Measurements from ENCODE around the gene ESRRB.
A peak's percentile ranks its signal among the peaks of the same experiment; 100 is the strongest.

Gene ESRRB

DNA sequence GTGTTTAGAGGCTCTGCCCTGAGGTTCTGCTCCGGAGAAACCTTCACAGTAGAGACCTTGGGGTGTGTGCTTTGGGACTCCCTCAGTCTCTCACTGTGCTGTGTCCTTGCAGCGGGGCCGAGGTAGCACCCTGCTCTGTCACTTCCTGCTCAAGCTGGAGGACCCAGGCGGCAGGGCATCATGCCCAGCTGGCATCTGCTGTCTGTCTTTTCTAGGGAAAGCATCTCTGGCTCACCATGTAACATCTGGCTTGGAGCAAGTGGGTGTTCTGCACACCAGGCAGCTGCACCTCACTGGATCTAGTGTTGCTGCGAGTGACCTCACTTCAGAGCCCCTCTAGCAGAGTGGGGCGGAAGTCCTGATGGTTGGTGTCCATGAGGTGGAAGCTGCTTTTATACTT, 124.5 kb downstream of the ESRRB start:
- Histone ChIP-seq H3K4me2 (ENCODE audit: low read length) (no peak overlapping the region), H3K79me2 (ENCODE audit: control insufficient read depth, insufficient read depth, low read length) (no peaks in the 10 kb centered on the region), H3K56ac (ENCODE audit: low read length) (no peak overlapping the region), H3K4ac (ENCODE audit: low read depth, low read length) (no peak overlapping the region), H3K23ac (ENCODE audit: low read length) (no peak overlapping the region), H3K27me3 (ENCODE audit: insufficient read depth, low read length, poor library complexity) (no peaks in the 10 kb centered on the region), H4K8ac (ENCODE audit: low read depth, low read length) (no peak overlapping the region), H2BK5ac (ENCODE audit: low read length) (no peak overlapping the region), H3K79me1 (ENCODE audit: low read length) (no peaks in the 10 kb centered on the region), H3K9ac (ENCODE audit: low read length) (no peak overlapping the region), H3K4me1 (ENCODE audit: control insufficient read depth, low read depth, low read length) (no peaks in the 10 kb centered on the region), H3K4me3 (ENCODE audit: low read length) (no peak overlapping the region), H2BK15ac (replicated peaks; ENCODE audit: low read depth) (no peak overlapping the region), H2BK120ac (ENCODE audit: low read depth, low read length) (no peak overlapping the region), H3K27ac (ENCODE audit: low read depth, low read length) (no peak overlapping the region), H2AK5ac (ENCODE audit: low read length) (no peak overlapping the region), H3K36me3 (ENCODE audit: control insufficient read depth, insufficient read depth, low read length) (no peaks in the 10 kb centered on the region), H3K18ac (ENCODE audit: low read length) (no peak overlapping the region), H4K5ac (ENCODE audit: low read length) (no peak overlapping the region)
- no CpG with 5 or more reads among the region's 6 CpGs for WGBS (ENCODE audit: extremely low coverage, insufficient coverage, low lambda C conversion rate)
- no peak for DNase-seq

DNA sequence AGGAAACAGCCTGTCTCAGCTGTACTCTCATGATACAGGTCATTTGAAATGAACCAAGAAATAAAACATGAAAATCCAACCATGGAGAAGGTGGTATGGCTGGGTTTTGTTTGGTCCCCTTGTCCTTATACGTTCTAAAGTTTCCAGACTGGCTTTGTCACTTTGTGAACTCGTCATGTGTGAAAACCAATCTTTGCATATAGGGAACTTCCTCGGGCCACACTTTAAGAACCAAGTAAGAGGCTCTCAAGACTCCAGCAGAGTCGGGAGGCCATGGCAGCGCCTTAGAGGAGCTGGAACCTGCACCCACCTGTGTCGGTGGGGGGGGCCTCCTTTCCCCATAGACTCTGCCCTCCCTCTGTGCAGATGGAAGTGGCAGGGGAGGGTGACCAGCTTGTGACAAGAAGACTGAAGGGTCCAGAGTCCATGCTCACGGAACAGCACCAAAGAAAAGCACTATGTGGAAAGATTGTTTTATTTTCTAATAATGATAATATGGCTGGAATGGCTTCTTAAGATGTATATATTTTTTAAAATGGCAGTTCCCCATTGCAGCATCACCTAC, 125.3 kb downstream of the ESRRB start:
- H3K4me3 ChIP-seq (ENCODE audit: low read length) = no peak overlapping the region
- H3K27me3 ChIP-seq (ENCODE audit: insufficient read depth, low read length, poor library complexity) = no peaks in the 10 kb centered on the region
- no peak overlapping the region for H3K18ac ChIP-seq (ENCODE audit: low read length)
- H4K8ac ChIP-seq (ENCODE audit: low read depth, low read length) = no peak overlapping the region
- no peak overlapping the region for H3K4ac ChIP-seq (ENCODE audit: low read depth, low read length)
- no peaks in the 10 kb centered on the region for H3K36me3 ChIP-seq (ENCODE audit: control insufficient read depth, insufficient read depth, low read length)
- H3K79me1 ChIP-seq (ENCODE audit: low read length) = no peaks in the 10 kb centered on the region
- DNase-seq = no peak
- H3K9ac ChIP-seq (ENCODE audit: low read length) = no peak overlapping the region
- H3K4me1 ChIP-seq (ENCODE audit: control insufficient read depth, low read depth, low read length) = peaks cover 3% of the 10 kb centered on the region
- no peak overlapping the region for H2BK15ac ChIP-seq (replicated peaks; ENCODE audit: low read depth)
- no peak overlapping the region for H4K5ac ChIP-seq (ENCODE audit: low read length)
- no CpG with 5 or more reads among the region's 7 CpGs for WGBS (ENCODE audit: extremely low coverage, insufficient coverage, low lambda C conversion rate)
- H2BK120ac ChIP-seq (ENCODE audit: low read depth, low read length) = no peak overlapping the region
- H2BK5ac ChIP-seq (ENCODE audit: low read length) = no peak overlapping the region
- H3K27ac ChIP-seq (ENCODE audit: low read depth, low read length) = no peak overlapping the region
- no peak overlapping the region for H3K23ac ChIP-seq (ENCODE audit: low read length)
- no peak overlapping the region for H2AK5ac ChIP-seq (ENCODE audit: low read length)
- H3K79me2 ChIP-seq (ENCODE audit: control insufficient read depth, insufficient read depth, low read length) = no peaks in the 10 kb centered on the region
- no peak overlapping the region for H3K56ac ChIP-seq (ENCODE audit: low read length)
- H3K4me2 ChIP-seq (ENCODE audit: low read length) = no peak overlapping the region

DNA sequence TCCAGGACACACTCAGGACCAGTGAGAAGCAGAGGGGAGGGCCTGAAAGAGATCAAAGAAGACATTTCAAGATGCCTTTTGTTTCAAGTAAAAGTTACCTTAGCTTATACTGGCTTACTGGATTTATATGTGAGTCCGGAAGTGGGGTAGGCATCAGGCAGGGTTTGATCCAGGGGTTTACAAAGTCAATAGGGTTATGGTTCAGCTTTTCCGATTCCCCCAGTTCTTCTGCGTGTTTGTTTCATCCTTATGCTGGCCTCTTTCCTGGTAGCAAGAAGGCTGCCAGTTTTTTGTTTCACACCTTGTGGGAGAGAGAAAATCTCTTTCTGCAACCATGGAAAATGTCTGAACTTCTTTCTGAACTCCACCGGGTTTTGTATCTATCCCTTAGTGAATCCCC, 126.3 kb downstream of the ESRRB start:
- H2BK120ac ChIP-seq (ENCODE audit: low read depth, low read length) = no peak overlapping the region
- no CpG with 5 or more reads among the region's 4 CpGs for WGBS (ENCODE audit: extremely low coverage, insufficient coverage, low lambda C conversion rate)

DNA sequence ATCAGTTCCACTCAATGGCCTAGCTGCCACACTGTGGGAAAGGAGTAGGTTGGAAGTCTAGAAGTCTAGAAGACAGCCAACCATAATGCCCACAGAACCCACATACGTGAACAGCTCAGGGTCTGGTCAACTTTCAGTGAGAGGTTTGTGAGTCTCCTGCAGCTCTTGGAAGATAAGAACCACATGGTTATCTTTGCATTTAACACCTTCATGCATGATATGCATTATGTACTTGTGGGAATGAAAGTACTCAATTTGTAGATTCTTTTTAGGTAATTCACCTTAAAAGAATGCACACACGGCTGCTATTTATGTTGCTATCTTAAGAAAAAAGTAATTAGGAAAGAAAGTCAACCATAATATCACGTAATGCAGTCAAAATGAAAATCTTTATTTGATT, 126.7 kb downstream of the ESRRB start:
- Histone ChIP-seq H3K36me3 (ENCODE audit: control insufficient read depth, insufficient read depth, low read length) (no peaks in the 10 kb centered on the region), H3K79me2 (ENCODE audit: control insufficient read depth, insufficient read depth, low read length) (no peaks in the 10 kb centered on the region), H3K4ac (ENCODE audit: low read depth, low read length) (no peak overlapping the region), H3K79me1 (ENCODE audit: low read length) (no peaks in the 10 kb centered on the region), H2AK5ac (ENCODE audit: low read length) (no peak overlapping the region), H4K5ac (ENCODE audit: low read length) (no peak overlapping the region), H3K4me1 (ENCODE audit: control insufficient read depth, low read depth, low read length) (peaks cover 5% of the 10 kb centered on the region), H3K56ac (ENCODE audit: low read length) (no peak overlapping the region), H3K9ac (ENCODE audit: low read length) (no peak overlapping the region), H2BK15ac (replicated peaks; ENCODE audit: low read depth) (no peak overlapping the region), H4K8ac (ENCODE audit: low read depth, low read length) (no peak overlapping the region), H3K18ac (ENCODE audit: low read length) (no peak overlapping the region), H2BK5ac (ENCODE audit: low read length) (no peak overlapping the region), H3K27ac (ENCODE audit: low read depth, low read length) (no peak overlapping the region), H3K27me3 (ENCODE audit: insufficient read depth, low read length, poor library complexity) (no peaks in the 10 kb centered on the region), H2BK120ac (ENCODE audit: low read depth, low read length) (no peak overlapping the region), H3K4me3 (ENCODE audit: low read length) (no peak overlapping the region), H3K4me2 (ENCODE audit: low read length) (no peak overlapping the region), H3K23ac (ENCODE audit: low read length) (no peak overlapping the region)
- DNase-seq = peak; percentile 55
- no CpG with 5 or more reads among the region's 3 CpGs for WGBS (ENCODE audit: extremely low coverage, insufficient coverage, low lambda C conversion rate)

More for the DNA sequence above, 126.3 kb downstream of the ESRRB start:
- no peak overlapping the region for H3K27ac ChIP-seq (ENCODE audit: low read depth, low read length)
- no peak overlapping the region for H2BK5ac ChIP-seq (ENCODE audit: low read length)
- H3K4me1 ChIP-seq (ENCODE audit: control insufficient read depth, low read depth, low read length) = peaks cover 5% of the 10 kb centered on the region
- no peak overlapping the region for H3K23ac ChIP-seq (ENCODE audit: low read length)
- no peak for DNase-seq
- no peak overlapping the region for H4K5ac ChIP-seq (ENCODE audit: low read length)
- no peaks in the 10 kb centered on the region for H3K36me3 ChIP-seq (ENCODE audit: control insufficient read depth, insufficient read depth, low read length)
- no peaks in the 10 kb centered on the region for H3K79me1 ChIP-seq (ENCODE audit: low read length)
- no peak overlapping the region for H3K56ac ChIP-seq (ENCODE audit: low read length)
- no peaks in the 10 kb centered on the region for H3K79me2 ChIP-seq (ENCODE audit: control insufficient read depth, insufficient read depth, low read length)
- H3K18ac ChIP-seq (ENCODE audit: low read length) = no peak overlapping the region
- no peak overlapping the region for H4K8ac ChIP-seq (ENCODE audit: low read depth, low read length)
- H3K4ac ChIP-seq (ENCODE audit: low read depth, low read length) = no peak overlapping the region
- no peak overlapping the region for H3K9ac ChIP-seq (ENCODE audit: low read length)
- no peak overlapping the region for H2AK5ac ChIP-seq (ENCODE audit: low read length)
- H3K4me2 ChIP-seq (ENCODE audit: low read length) = no peak overlapping the region
- H3K4me3 ChIP-seq (ENCODE audit: low read length) = no peak overlapping the region
- no peaks in the 10 kb centered on the region for H3K27me3 ChIP-seq (ENCODE audit: insufficient read depth, low read length, poor library complexity)
- no peak overlapping the region for H2BK15ac ChIP-seq (replicated peaks; ENCODE audit: low read depth)

DNA sequence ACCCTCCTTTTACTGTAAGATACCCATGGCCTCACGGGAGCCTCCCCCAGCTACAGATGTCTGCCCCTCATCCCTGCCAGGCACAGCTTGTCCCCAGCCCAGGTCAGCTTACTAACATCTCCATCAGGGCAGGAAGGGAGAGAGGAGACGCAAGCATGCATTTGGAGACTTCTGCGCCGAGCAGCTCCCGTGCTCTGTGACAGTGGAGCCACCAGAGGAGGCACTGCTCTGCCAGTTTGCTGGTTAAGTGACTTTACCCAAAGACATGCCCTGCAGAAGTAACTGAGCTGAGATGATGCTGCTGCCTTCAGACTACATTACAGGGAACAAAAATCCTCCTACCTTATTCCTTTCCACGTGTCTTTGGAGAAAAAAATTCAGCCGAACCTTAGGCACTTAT, 133.4 kb downstream of the ESRRB start:
- Histone ChIP-seq H3K56ac (ENCODE audit: low read length) (no peak overlapping the region), H3K79me1 (ENCODE audit: low read length) (no peaks in the 10 kb centered on the region), H2BK15ac (replicated peaks; ENCODE audit: low read depth) (no peak overlapping the region), H4K8ac (ENCODE audit: low read depth, low read length) (no peak overlapping the region), H3K27ac (ENCODE audit: low read depth, low read length) (no peak overlapping the region), H3K4me3 (ENCODE audit: low read length) (no peak overlapping the region), H3K23ac (ENCODE audit: low read length) (no peak overlapping the region), H3K9ac (ENCODE audit: low read length) (no peak overlapping the region), H4K5ac (ENCODE audit: low read length) (no peak overlapping the region), H3K4me1 (ENCODE audit: control insufficient read depth, low read depth, low read length) (peaks cover 11% of the 10 kb centered on the region), H3K36me3 (ENCODE audit: control insufficient read depth, insufficient read depth, low read length) (no peaks in the 10 kb centered on the region), H2BK5ac (ENCODE audit: low read length) (no peak overlapping the region), H2BK120ac (ENCODE audit: low read depth, low read length) (no peak overlapping the region), H3K4ac (ENCODE audit: low read depth, low read length) (no peak overlapping the region), H3K18ac (ENCODE audit: low read length) (no peak overlapping the region), H3K79me2 (ENCODE audit: control insufficient read depth, insufficient read depth, low read length) (no peaks in the 10 kb centered on the region), H3K27me3 (ENCODE audit: insufficient read depth, low read length, poor library complexity) (no peaks in the 10 kb centered on the region), H2AK5ac (ENCODE audit: low read length) (no peak overlapping the region), H3K4me2 (ENCODE audit: low read length) (no peak overlapping the region)
- no CpG with 5 or more reads among the region's 7 CpGs for WGBS (ENCODE audit: extremely low coverage, insufficient coverage, low lambda C conversion rate)
- peak; percentile 32 for DNase-seq

DNA sequence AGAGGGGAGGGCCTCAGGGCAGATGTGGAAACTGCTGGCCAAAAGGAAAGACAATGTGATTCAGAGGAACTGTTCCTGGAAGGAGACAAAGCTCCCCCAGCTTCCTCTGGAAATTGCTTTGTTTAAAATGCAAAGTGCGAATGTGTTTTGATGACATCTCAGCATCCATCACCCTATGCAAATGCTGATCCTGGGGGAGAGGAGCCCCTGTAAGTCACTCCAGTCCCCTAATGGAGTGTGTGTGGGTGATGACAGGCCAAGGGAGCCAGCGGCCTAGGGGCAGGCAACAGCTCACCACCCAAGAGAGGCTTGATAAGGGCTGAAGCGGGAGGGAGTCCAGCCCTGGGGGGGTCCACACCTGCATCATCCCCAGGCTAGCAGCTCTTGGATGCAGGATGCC, 134.2 kb downstream of the ESRRB start:
- no peak overlapping the region for H4K5ac ChIP-seq (ENCODE audit: low read length)
- H3K9ac ChIP-seq (ENCODE audit: low read length) = no peak overlapping the region
- H3K79me2 ChIP-seq (ENCODE audit: control insufficient read depth, insufficient read depth, low read length) = no peaks in the 10 kb centered on the region
- no peak overlapping the region for H2BK5ac ChIP-seq (ENCODE audit: low read length)
- H4K8ac ChIP-seq (ENCODE audit: low read depth, low read length) = no peak overlapping the region
- H2BK15ac ChIP-seq (replicated peaks; ENCODE audit: low read depth) = no peak overlapping the region
- H2AK5ac ChIP-seq (ENCODE audit: low read length) = no peak overlapping the region
- no peak overlapping the region for H3K23ac ChIP-seq (ENCODE audit: low read length)
- H3K4me3 ChIP-seq (ENCODE audit: low read length) = no peak overlapping the region
- H2BK120ac ChIP-seq (ENCODE audit: low read depth, low read length) = no peak overlapping the region
- no peaks in the 10 kb centered on the region for H3K79me1 ChIP-seq (ENCODE audit: low read length)
- no peaks in the 10 kb centered on the region for H3K36me3 ChIP-seq (ENCODE audit: control insufficient read depth, insufficient read depth, low read length)
- H3K4me2 ChIP-seq (ENCODE audit: low read length) = no peak overlapping the region
- WGBS (ENCODE audit: extremely low coverage, insufficient coverage, low lambda C conversion rate) = no CpG with 5 or more reads among the region's 3 CpGs
- H3K27ac ChIP-seq (ENCODE audit: low read depth, low read length) = no peak overlapping the region
- peaks cover 11% of the 10 kb centered on the region for H3K4me1 ChIP-seq (ENCODE audit: control insufficient read depth, low read depth, low read length)
- no peak overlapping the region for H3K4ac ChIP-seq (ENCODE audit: low read depth, low read length)
- H3K27me3 ChIP-seq (ENCODE audit: insufficient read depth, low read length, poor library complexity) = no peaks in the 10 kb centered on the region
- DNase-seq = peak; percentile 36
- no peak overlapping the region for H3K56ac ChIP-seq (ENCODE audit: low read length)
- no peak overlapping the region for H3K18ac ChIP-seq (ENCODE audit: low read length)

Measured in mesendoderm (in vitro differentiated cells).